NCI-H2196 treated with DMSO at 0.1 percent for 48 hours (cell line): ENCODE results near the gene TMEM151B.
A peak's percentile ranks its signal among the peaks of the same experiment; 100 is the strongest.

Source experiments
- DNase-seq: peaks from one replicate; lab custom pipeline; 2025; ENCODE audit not compliant: unreplicated experiment; lab: John Stamatoyannopoulos, UW

TMEM151B gene

GRCh38 chr6:44263354-44264100 lies 6.7 kb upstream of the TMEM151B start:
- DNase-seq, result no peak

GRCh38 chr6:44264154-44265006 lies 5.9 kb upstream of the TMEM151B start:
- DNase-seq, result no peak

GRCh38 chr6:44265007-44265721 lies 5.1 kb upstream of the TMEM151B start, which contains the start of gene NFKBIE:
Gene NFKBIE (minus strand): TSS chr6:44265551. CDS start chr6:44265346, 205 bp downstream.
- peak; percentile 75 for DNase-seq

GRCh38 chr6:44265722-44266233 lies 4.5 kb upstream of the TMEM151B start:
- DNase-seq, result no peak

GRCh38 chr6:44266347-44266746 lies 3.9 kb upstream of the TMEM151B start:
- DNase-seq, result no peak

- no peak for DNase-seq
These were observed 3.0 kb upstream of the TMEM151B start for GRCh38 chr6:44267252-44267651.

GRCh38 chr6:44268095-44268628 lies 2.1 kb upstream of the TMEM151B start:
- peak; percentile 54 for DNase-seq

GRCh38 chr6:44269178-44269920 lies 901 bp upstream of the TMEM151B start:
- DNase-seq, result no peak

GRCh38 chr6:44270526-44271405 lies 516 bp downstream of the TMEM151B start:
- no peak for DNase-seq

GRCh38 chr6:44271406-44271723 lies 1.1 kb downstream of the TMEM151B start:
- no peak for DNase-seq

- DNase-seq, result no peak
These were observed 1.7 kb downstream of the TMEM151B start for GRCh38 chr6:44271914-44272313.

GRCh38 chr6:44272529-44272928 lies 2.3 kb downstream of the TMEM151B start:
- no peak for DNase-seq

GRCh38 chr6:44272999-44273566 lies 2.8 kb downstream of the TMEM151B start:
- DNase-seq, result no peak

- DNase-seq, result no peak
These were observed 3.4 kb downstream of the TMEM151B start for GRCh38 chr6:44273617-44274016.

- no peak for DNase-seq
These were observed 5.1 kb downstream of the TMEM151B start for GRCh38 chr6:44275271-44275748.

GRCh38 chr6:44275749-44276648 lies 5.7 kb downstream of the TMEM151B start:
- no peak for DNase-seq

GRCh38 chr6:44276667-44277640 lies 6.7 kb downstream of the TMEM151B start:
- no peak for DNase-seq
